Small intestine (tissue), 7 donors: ENCODE data around the gene S100A6. TPM values are rescaled to one million over a fixed set of nuclear protein-coding genes. Genes with fewer than 3 reads are reported as not detected.
"Not testable (repeated sequence)": the region's sequence is repeated elsewhere in the genome, so short reads cannot be mapped to it uniquely, and the experiment has no call there.

Experiments
- DNase-seq, 2 donors: peaks; one replicate each; pipeline versions ENCODE4 v3.0.0 to v3.0.0-alpha.2; 2013
- FAIRE-seq: peaks from 2 replicates; lab custom pipeline; 2012; peaks lifted over from hg19 to GRCh38; lab: Jason Lieb, UNC
- H3K27ac ChIP-seq, 3 donors: one replicate each; pipeline ENCODE4 v1.5.1; 2013; ENCODE audit warnings: low read length in 2 of 3, mild to moderate bottlenecking in 2 of 3, control low read depth in 1 of 3, inconsistent platforms in 1 of 3, low read depth in 1 of 3, moderate library complexity in 1 of 3
- H3K27me3 ChIP-seq, 3 donors: one replicate each; pipeline ENCODE4 v1.6.1; 2013; ENCODE audit warnings: low read length in 3 of 3, inconsistent platforms in 1 of 3; ENCODE audit not compliant: control insufficient read depth in 3 of 3, insufficient read depth in 3 of 3
- H3K36me3 ChIP-seq, 3 donors: one replicate each; pipeline ENCODE4 v1.6.1; 2013; ENCODE audit warnings: low read length in 3 of 3, inconsistent platforms in 1 of 3, low read depth in 1 of 3, mild to moderate bottlenecking in 1 of 3, moderate library complexity in 1 of 3; ENCODE audit not compliant: control insufficient read depth in 3 of 3, insufficient read depth in 2 of 3
- H3K4me1 ChIP-seq, 3 donors: one replicate each; pipeline ENCODE4 v1.6.1; 2013; ENCODE audit warnings: low read length in 2 of 3, inconsistent platforms in 1 of 3, low read depth in 1 of 3, mild to moderate bottlenecking in 1 of 3, moderate library complexity in 1 of 3; ENCODE audit not compliant: control insufficient read depth in 3 of 3, insufficient read depth in 2 of 3
- H3K4me3 ChIP-seq, 3 donors: one replicate each; pipeline ENCODE4 v1.5.1; 2013; ENCODE audit warnings: low read length in 3 of 3, control low read depth in 1 of 3, inconsistent platforms in 1 of 3, low read depth in 1 of 3, mild to moderate bottlenecking in 1 of 3, moderate library complexity in 1 of 3
- H3K9me3 ChIP-seq, 2 donors: one replicate each; pipeline ENCODE4 v1.6.1; 2013; ENCODE audit warnings: low read depth in 1 of 2, low read length in 1 of 2; ENCODE audit not compliant: control insufficient read depth in 2 of 2, insufficient read depth in 1 of 2
- WGBS, 3 donors: extraction: QIAGEN DNeasy Blood & Tissue Kit; methylation state at CpG; one replicate each; pipeline ENCODE4 v1.1.7; 2013; 5-methylcytosine and 5-hydroxymethylcytosine counted together
- polyA plus RNA-seq, 4 donors: library from polyadenylated mRNA; stranded (reverse) in 3 of 4; unstranded in 1 of 4; fragments of 200-250 nt in 3 of 4; fragments of 120-200 nt in 1 of 4; gene quantifications; one replicate each; pipeline versions ENCODE4 v1.2.1 to v1.2.3, GENCODE V29; 2013
- donor health status: healthy with polysubstance abuse.
- donor health status: control.
- donor health status: control.
- donor health status: Bipolar disorder and iron deficiency.
- donor health status: healthy.

The S100A6 gene
- polyA plus RNA-seq, 4 donors = 313 to 4,929 (median 1,988) TPM

- peak overlapping the region in 1 of 3 donors; percentile 18 for H3K4me3 ChIP-seq
- H3K27me3 ChIP-seq = no peaks in the 10 kb centered on the region
- H3K9me3 ChIP-seq = no peaks in the 10 kb centered on the region
- peaks cover 8 to 48% (median 12%) of the 10 kb centered on the region in 3 donors for H3K4me1 ChIP-seq
- WGBS, 3 donors = 4 to 13% (median 11%) methylated on average over 25 of the region's 25 CpGs
- peak; percentile 90 to 93 for DNase-seq
- FAIRE-seq = no peak
- H3K36me3 ChIP-seq = peaks cover 0 to 3% (median 0%) of the 10 kb centered on the region in 3 donors
- peak overlapping the region; percentile 37 to 71 (median 71) for H3K27ac ChIP-seq
Measured at GRCh38 chr1:153568367-153569099, 32.7 kb upstream of the S100A6 start.

GRCh38 chr1:153567621-153568366 lies 32.0 kb upstream of the S100A6 start:
- WGBS, 3 donors = 73 to 83% (median 76%) methylated on average over 22 of the region's 22 CpGs
- H3K36me3 ChIP-seq = peaks cover 0 to 3% (median 0%) of the 10 kb centered on the region in 3 donors
- H3K4me1 ChIP-seq = peaks cover 6 to 44% (median 8%) of the 10 kb centered on the region in 3 donors
- FAIRE-seq (no peak), DNase-seq (no peak)
- H3K27ac ChIP-seq = peak overlapping the region; percentile 6 to 71 (median 71)
- H3K9me3 ChIP-seq = no peaks in the 10 kb centered on the region
- H3K4me3 ChIP-seq = no peak overlapping the region
- H3K27me3 ChIP-seq = no peaks in the 10 kb centered on the region

GRCh38 chr1:153566414-153567371 lies 30.9 kb upstream of the S100A6 start:
- FAIRE-seq = no peak

GRCh38 chr1:153565529-153566374 lies 30.0 kb upstream of the S100A6 start, which contains the start of gene S100A2:
S100A2 (minus strand) TSS chr1:153565844; CDS start chr1:153563877, 1,967 bp downstream.
- H3K27ac ChIP-seq = peak within 1 kb of the TSS; percentile 91 to 98 (median 96)
- peaks cover 0 to 3% (median 0%) of the 10 kb centered on the region in 3 donors for H3K36me3 ChIP-seq
- peaks cover 6 to 42% (median 8%) of the 10 kb centered on the region in 3 donors for H3K4me1 ChIP-seq
- 23 to 40% (median 34%) methylated on average over 8 of the region's 8 CpGs for WGBS, 3 donors
- no peaks in the 10 kb centered on the region for H3K27me3 ChIP-seq
- no peak within 1 kb of the TSS for H3K4me3 ChIP-seq
- H3K9me3 ChIP-seq = no peaks in the 10 kb centered on the region
- FAIRE-seq (no peak), DNase-seq (peak; percentile 68 to 75)

More at GRCh38 chr1:153566414-153567371, 30.9 kb upstream of the S100A6 start:
- Histone ChIP-seq H3K4me3 (no peak overlapping the region), H3K27me3 (no peaks in the 10 kb centered on the region), H3K36me3 (peaks cover 0 to 3% (median 0%) of the 10 kb centered on the region in 3 donors), H3K4me1 (peaks cover 6 to 44% (median 8%) of the 10 kb centered on the region in 3 donors), H3K9me3 (no peaks in the 10 kb centered on the region), H3K27ac (peak overlapping the region; percentile 91 to 98 (median 96))
- peak; percentile 99 for DNase-seq
- WGBS, 3 donors = 30 to 42% (median 35%) methylated on average over 16 of the region's 16 CpGs

- no peaks in the 10 kb centered on the region for H3K9me3 ChIP-seq
- no peak overlapping the region for H3K4me3 ChIP-seq
- no peaks in the 10 kb centered on the region for H3K27me3 ChIP-seq
- peaks cover 0 to 3% (median 0%) of the 10 kb centered on the region in 3 donors for H3K36me3 ChIP-seq
- no peak for FAIRE-seq
- DNase-seq = no peak
- H3K4me1 ChIP-seq = peaks cover 6 to 37% (median 8%) of the 10 kb centered on the region in 3 donors
- no peak overlapping the region for H3K27ac ChIP-seq
- 87 to 93% (median 92%) methylated on average over 7 of the region's 7 CpGs for WGBS, 3 donors
Measured at GRCh38 chr1:153563991-153564390, 28.2 kb upstream of the S100A6 start.

GRCh38 chr1:153563483-153563901 lies 27.7 kb upstream of the S100A6 start:
- WGBS, 3 donors = 83 to 89% (median 89%) methylated on average over 6 of the region's 6 CpGs
- no peaks in the 10 kb centered on the region for H3K9me3 ChIP-seq
- H3K4me3 ChIP-seq = no peak overlapping the region
- FAIRE-seq (no peak), DNase-seq (no peak)
- no peak overlapping the region for H3K27ac ChIP-seq
- H3K36me3 ChIP-seq = peaks cover 0 to 3% (median 0%) of the 10 kb centered on the region in 3 donors
- no peaks in the 10 kb centered on the region for H3K27me3 ChIP-seq
- H3K4me1 ChIP-seq = peaks cover 6 to 33% (median 8%) of the 10 kb centered on the region in 3 donors

GRCh38 chr1:153562021-153562420 lies 26.2 kb upstream of the S100A6 start:
- not testable (repeated sequence) for H3K27ac ChIP-seq, DNase-seq, H3K27me3 ChIP-seq, H3K4me3 ChIP-seq, H3K36me3 ChIP-seq, H3K9me3 ChIP-seq, FAIRE-seq
- H3K4me1 ChIP-seq = peaks cover 4 to 19% (median 6%) of the 10 kb centered on the region in 3 donors
- 70 to 88% (median 74%) methylated on average over 3 of the region's 3 CpGs for WGBS, 3 donors
